SK-N-SH treated with all-trans-retinoic acid at 6 μM for 48 hours (cell line): ENCODE measurements around the gene TBCD.

Source experiments
- ATAC-seq: fragments of 200-7000 bp; cut with Tn5 transposase; 3 replicates; pipeline ENCODE4 v1.9.1; 2020; ENCODE audit warnings: mild to moderate bottlenecking, moderate library complexity
- ARNTL ChIP-seq: fragments of 450-650 bp; formaldehyde crosslinking; IDR thresholded peaks from 2 replicates; pipeline ENCODE4 v1.5.0; 2020; ENCODE audit warnings: low read depth, mild to moderate bottlenecking, moderate library complexity, borderline replicate concordance
- BACH2 ChIP-seq: fragments of 250-450 bp; sonication (Bioruptor Pico); IDR thresholded peaks from 2 replicates; pipeline ENCODE4 v1.9.0; 2021; ENCODE audit warnings: mild to moderate bottlenecking, borderline replicate concordance
- CSDC2 ChIP-seq: fragments of 250-450 bp; sonication (Bioruptor Pico); IDR thresholded peaks from 2 replicates; pipeline ENCODE4 v1.5.0; 2020; ENCODE audit warnings: mild to moderate bottlenecking, moderate library complexity
- ESRRG ChIP-seq: fragments of 250-450 bp; sonication (Bioruptor Pico); IDR thresholded peaks from 2 replicates; pipeline ENCODE4 v1.6.1; 2021; ENCODE audit warnings: mild to moderate bottlenecking
- GLIS3 ChIP-seq: fragments of 250-450 bp; sonication (Bioruptor Pico); IDR thresholded peaks from 2 replicates; pipeline ENCODE4 v1.5.0; 2020; ENCODE audit warnings: mild to moderate bottlenecking, moderate library complexity
- OSR1 ChIP-seq: fragments of 250-450 bp; sonication (Bioruptor Pico); IDR thresholded peaks from 2 replicates; pipeline ENCODE4 v1.8.0; 2022; ENCODE audit warnings: moderate library complexity, mild to moderate bottlenecking, inconsistent platforms
- PPARA ChIP-seq: fragments of 250-450 bp; sonication (Bioruptor Pico); IDR thresholded peaks from 2 replicates; pipeline ENCODE4 v1.5.0; 2020; ENCODE audit warnings: mild to moderate bottlenecking, borderline replicate concordance
- RARB ChIP-seq: fragments of 250-450 bp; sonication (Bioruptor Pico); IDR thresholded peaks from 2 replicates; pipeline ENCODE4 v1.8.0; 2021; ENCODE audit warnings: mild to moderate bottlenecking, moderate library complexity
- SNAI2 ChIP-seq: fragments of 250-450 bp; sonication (Bioruptor Pico); IDR thresholded peaks from 2 replicates; pipeline ENCODE4 v1.5.0; 2020; ENCODE audit warnings: mild to moderate bottlenecking, moderate library complexity
- TCF4 ChIP-seq: fragments of 250-450 bp; sonication (Bioruptor Pico); IDR thresholded peaks from 2 replicates; pipeline ENCODE4 v1.8.0; 2021; ENCODE audit warnings: mild to moderate bottlenecking, moderate library complexity, borderline replicate concordance
- TOX ChIP-seq: fragments of 250-450 bp; sonication (Bioruptor Pico); IDR thresholded peaks from 2 replicates; pipeline ENCODE4 v1.8.0; 2021; ENCODE audit warnings: mild to moderate bottlenecking, moderate library complexity, borderline replicate concordance
- ZC3H10 ChIP-seq: fragments of 250-450 bp; sonication (Bioruptor Pico); IDR thresholded peaks from 2 replicates; pipeline ENCODE4 v1.5.1; 2021; ENCODE audit warnings: mild to moderate bottlenecking, moderate library complexity
- ZFP3 ChIP-seq: fragments of 250-450 bp; sonication (Bioruptor Pico); IDR thresholded peaks from 2 replicates; pipeline ENCODE4 v1.5.0; 2020; ENCODE audit warnings: mild to moderate bottlenecking, moderate library complexity
- ZFP30 ChIP-seq: fragments of 450-650 bp; formaldehyde crosslinking; IDR thresholded peaks from 2 replicates; pipeline ENCODE4 v1.5.0; 2022; ENCODE audit warnings: mild to moderate bottlenecking, moderate library complexity
- ZNF565 ChIP-seq: fragments of 450-650 bp; formaldehyde crosslinking; conservative IDR thresholded peaks from 2 replicates; pipeline ENCODE4 v1.5.0; 2020; ENCODE audit warnings: low read depth, mild to moderate bottlenecking, moderate library complexity
- ZNF70 ChIP-seq: fragments of 450-650 bp; formaldehyde crosslinking; IDR thresholded peaks from 2 replicates; pipeline ENCODE4 v1.5.0; 2020; ENCODE audit warnings: mild to moderate bottlenecking, moderate library complexity
- ZNF8 ChIP-seq: fragments of 450-650 bp; formaldehyde crosslinking; IDR thresholded peaks from 2 replicates; pipeline ENCODE4 v1.5.0; 2020; ENCODE audit warnings: mild to moderate bottlenecking, moderate library complexity
- TF ChIP-seq, protein P1 (sequence below): fragments of 250-450 bp; sonication (Bioruptor Pico); IDR thresholded peaks from 2 replicates; pipeline ENCODE4 v1.5.0; 2020; ENCODE audit warnings: mild to moderate bottlenecking, moderate library complexity
- TF ChIP-seq, protein P2 (sequence below): fragments of 250-450 bp; sonication (Bioruptor Pico); IDR thresholded peaks from 2 replicates; pipeline ENCODE4 v1.5.1; 2021; ENCODE audit warnings: mild to moderate bottlenecking, moderate library complexity
- TF ChIP-seq, protein P3 (sequence below): fragments of 250-450 bp; sonication (Bioruptor Pico); IDR thresholded peaks from 2 replicates; pipeline ENCODE4 v1.8.0; 2020; ENCODE audit warnings: mild to moderate bottlenecking, moderate library complexity, borderline replicate concordance
- TF ChIP-seq, protein P4 (sequence below): fragments of 250-450 bp; sonication (Bioruptor Pico); IDR thresholded peaks from 2 replicates; pipeline ENCODE4 v1.5.1; 2020; ENCODE audit warnings: low read depth, mild to moderate bottlenecking, moderate library complexity
- TF ChIP-seq, protein P5 (sequence below): fragments of 250-450 bp; sonication (Bioruptor Pico); IDR thresholded peaks from 2 replicates; pipeline ENCODE4 v1.8.0; 2021; ENCODE audit warnings: low read depth, mild to moderate bottlenecking, moderate library complexity, borderline replicate concordance

The TBCD gene

DNA sequence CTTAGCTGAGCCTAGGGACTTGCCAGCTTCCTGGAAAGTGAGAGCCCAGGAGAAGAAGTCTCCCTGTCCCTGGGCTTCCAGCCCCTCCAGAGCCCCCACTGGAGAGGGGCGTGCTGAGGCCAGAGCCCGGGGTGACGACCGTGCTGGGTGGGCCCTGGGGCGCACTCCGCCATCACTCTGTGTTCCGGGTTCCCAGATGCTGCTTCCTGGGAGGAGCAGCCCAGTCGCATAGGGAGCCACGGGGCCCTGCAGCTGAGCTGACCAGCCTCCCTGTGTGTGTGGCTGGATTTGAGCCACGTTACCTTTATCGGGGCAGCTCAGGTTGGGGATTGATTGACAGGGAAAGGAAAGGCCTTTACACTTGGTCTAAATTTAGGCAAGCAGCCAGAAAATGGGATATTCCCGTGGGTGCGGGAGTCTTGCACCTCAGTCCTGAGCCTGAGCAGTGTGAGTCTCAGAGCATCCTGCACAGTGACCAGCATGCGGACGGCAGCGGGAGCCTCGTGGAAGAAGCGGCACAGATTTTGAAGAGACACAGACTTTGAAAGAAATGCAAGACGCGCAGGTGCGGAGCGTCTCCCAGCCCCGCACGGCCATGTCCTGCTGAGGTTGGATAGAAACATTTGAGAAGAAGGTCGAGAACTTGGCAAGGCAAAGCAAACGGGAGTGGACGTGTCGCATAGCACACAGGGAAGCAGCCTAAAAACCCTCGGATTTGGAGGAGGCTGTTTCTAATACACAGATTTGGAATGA, 139.2 kb downstream of the TBCD start:
- ATAC-seq = no peak
- TF ChIP-seq ESRRG (CRISPR knock-in tag) (no peak), PPARA (CRISPR knock-in tag) (no peak), TCF4 (CRISPR knock-in tag) (no peak), ZFP3 (no peak), OSR1 (CRISPR knock-in tag) (no peak), BACH2 (CRISPR knock-in tag) (no peak), ZNF565 (no peak), CSDC2 (CRISPR knock-in tag) (no peak), ARNTL (CRISPR knock-in tag) (no peak), GLIS3 (CRISPR knock-in tag) (no peak), ZNF70 (CRISPR knock-in tag) (no peak), ZNF8 (CRISPR knock-in tag) (no peak), SNAI2 (CRISPR knock-in tag) (no peak), RARB (no peak), ZFP30 (no peak)
- TF ChIP-seq, protein P1, sequence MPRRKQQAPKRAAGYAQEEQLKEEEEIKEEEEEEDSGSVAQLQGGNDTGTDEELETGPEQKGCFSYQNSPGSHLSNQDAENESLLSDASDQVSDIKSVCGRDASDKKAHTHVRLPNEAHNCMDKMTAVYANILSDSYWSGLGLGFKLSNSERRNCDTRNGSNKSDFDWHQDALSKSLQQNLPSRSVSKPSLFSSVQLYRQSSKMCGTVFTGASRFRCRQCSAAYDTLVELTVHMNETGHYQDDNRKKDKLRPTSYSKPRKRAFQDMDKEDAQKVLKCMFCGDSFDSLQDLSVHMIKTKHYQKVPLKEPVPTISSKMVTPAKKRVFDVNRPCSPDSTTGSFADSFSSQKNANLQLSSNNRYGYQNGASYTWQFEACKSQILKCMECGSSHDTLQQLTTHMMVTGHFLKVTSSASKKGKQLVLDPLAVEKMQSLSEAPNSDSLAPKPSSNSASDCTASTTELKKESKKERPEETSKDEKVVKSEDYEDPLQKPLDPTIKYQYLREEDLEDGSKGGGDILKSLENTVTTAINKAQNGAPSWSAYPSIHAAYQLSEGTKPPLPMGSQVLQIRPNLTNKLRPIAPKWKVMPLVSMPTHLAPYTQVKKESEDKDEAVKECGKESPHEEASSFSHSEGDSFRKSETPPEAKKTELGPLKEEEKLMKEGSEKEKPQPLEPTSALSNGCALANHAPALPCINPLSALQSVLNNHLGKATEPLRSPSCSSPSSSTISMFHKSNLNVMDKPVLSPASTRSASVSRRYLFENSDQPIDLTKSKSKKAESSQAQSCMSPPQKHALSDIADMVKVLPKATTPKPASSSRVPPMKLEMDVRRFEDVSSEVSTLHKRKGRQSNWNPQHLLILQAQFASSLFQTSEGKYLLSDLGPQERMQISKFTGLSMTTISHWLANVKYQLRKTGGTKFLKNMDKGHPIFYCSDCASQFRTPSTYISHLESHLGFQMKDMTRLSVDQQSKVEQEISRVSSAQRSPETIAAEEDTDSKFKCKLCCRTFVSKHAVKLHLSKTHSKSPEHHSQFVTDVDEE (CRISPR knock-in tag) = no peak
- TF ChIP-seq, protein P2, sequence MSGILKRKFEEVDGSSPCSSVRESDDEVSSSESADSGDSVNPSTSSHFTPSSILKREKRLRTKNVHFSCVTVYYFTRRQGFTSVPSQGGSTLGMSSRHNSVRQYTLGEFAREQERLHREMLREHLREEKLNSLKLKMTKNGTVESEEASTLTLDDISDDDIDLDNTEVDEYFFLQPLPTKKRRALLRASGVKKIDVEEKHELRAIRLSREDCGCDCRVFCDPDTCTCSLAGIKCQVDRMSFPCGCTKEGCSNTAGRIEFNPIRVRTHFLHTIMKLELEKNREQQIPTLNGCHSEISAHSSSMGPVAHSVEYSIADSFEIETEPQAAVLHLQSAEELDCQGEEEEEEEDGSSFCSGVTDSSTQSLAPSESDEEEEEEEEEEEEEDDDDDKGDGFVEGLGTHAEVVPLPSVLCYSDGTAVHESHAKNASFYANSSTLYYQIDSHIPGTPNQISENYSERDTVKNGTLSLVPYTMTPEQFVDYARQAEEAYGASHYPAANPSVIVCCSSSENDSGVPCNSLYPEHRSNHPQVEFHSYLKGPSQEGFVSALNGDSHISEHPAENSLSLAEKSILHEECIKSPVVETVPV (CRISPR knock-in tag) = no peak
- TF ChIP-seq, protein P3, sequence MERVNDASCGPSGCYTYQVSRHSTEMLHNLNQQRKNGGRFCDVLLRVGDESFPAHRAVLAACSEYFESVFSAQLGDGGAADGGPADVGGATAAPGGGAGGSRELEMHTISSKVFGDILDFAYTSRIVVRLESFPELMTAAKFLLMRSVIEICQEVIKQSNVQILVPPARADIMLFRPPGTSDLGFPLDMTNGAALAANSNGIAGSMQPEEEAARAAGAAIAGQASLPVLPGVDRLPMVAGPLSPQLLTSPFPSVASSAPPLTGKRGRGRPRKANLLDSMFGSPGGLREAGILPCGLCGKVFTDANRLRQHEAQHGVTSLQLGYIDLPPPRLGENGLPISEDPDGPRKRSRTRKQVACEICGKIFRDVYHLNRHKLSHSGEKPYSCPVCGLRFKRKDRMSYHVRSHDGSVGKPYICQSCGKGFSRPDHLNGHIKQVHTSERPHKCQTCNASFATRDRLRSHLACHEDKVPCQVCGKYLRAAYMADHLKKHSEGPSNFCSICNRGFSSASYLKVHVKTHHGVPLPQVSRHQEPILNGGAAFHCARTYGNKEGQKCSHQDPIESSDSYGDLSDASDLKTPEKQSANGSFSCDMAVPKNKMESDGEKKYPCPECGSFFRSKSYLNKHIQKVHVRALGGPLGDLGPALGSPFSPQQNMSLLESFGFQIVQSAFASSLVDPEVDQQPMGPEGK (CRISPR knock-in tag) = no peak
- TF ChIP-seq, protein P4, sequence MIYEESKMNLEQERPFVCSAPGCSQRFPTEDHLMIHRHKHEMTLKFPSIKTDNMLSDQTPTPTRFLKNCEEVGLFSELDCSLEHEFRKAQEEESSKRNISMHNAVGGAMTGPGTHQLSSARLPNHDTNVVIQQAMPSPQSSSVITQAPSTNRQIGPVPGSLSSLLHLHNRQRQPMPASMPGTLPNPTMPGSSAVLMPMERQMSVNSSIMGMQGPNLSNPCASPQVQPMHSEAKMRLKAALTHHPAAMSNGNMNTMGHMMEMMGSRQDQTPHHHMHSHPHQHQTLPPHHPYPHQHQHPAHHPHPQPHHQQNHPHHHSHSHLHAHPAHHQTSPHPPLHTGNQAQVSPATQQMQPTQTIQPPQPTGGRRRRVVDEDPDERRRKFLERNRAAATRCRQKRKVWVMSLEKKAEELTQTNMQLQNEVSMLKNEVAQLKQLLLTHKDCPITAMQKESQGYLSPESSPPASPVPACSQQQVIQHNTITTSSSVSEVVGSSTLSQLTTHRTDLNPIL = no peak
- TF ChIP-seq, protein P5, sequence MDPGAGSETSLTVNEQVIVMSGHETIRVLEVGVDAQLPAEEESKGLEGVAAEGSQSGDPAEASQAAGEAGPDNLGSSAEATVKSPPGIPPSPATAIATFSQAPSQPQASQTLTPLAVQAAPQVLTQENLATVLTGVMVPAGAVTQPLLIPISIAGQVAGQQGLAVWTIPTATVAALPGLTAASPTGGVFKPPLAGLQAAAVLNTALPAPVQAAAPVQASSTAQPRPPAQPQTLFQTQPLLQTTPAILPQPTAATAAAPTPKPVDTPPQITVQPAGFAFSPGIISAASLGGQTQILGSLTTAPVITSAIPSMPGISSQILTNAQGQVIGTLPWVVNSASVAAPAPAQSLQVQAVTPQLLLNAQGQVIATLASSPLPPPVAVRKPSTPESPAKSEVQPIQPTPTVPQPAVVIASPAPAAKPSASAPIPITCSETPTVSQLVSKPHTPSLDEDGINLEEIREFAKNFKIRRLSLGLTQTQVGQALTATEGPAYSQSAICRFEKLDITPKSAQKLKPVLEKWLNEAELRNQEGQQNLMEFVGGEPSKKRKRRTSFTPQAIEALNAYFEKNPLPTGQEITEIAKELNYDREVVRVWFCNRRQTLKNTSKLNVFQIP (CRISPR knock-in tag) = no peak

DNA sequence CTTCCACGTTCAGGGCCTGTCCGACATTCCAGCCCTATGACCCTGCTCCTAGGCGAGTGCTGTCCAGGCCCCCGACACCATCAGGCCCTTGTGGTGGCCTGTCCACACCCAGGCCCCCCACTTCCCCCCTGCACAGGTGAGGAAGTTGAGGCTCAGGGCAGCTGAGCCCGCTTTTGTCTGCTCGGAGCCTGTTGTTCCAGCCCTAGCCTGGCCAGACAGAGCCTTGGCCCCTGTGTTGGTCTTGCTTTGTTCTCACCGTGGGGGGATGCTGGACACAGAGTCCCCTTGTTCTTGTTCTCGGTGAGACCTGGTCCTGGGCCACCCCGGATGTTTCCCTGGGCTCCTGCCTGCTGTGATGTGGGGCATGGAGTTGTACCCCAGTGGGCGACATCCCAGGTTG, 140.0 kb downstream of the TBCD start:
- TF ChIP-seq ZNF565 (no peak), TOX (no peak), SNAI2 (CRISPR knock-in tag) (no peak), BACH2 (CRISPR knock-in tag) (no peak), ZC3H10 (CRISPR knock-in tag) (no peak)
- TF ChIP-seq, protein P3 (CRISPR knock-in tag) = no peak
- TF ChIP-seq, all 23 proteins: peak for 0
- no peak for ATAC-seq
